ENCODE measurements around the gene DOCK3.

GRCh38 chr3:51141573-51141972 is 466.8 kb downstream of the DOCK3 start:
- TF ChIP-seq POLR2AphosphoS5 (IDR thresholded peaks at IDR 0.05; ENCODE audit: low read depth, low read length) (no peak), POLR2A (IDR thresholded peaks at IDR 0.05; ENCODE audit: low read depth, low read length) (no peak), TAF1 (IDR thresholded peaks at IDR 0.05; ENCODE audit: low read depth, low read length) (no peak), POU2F2 (IDR thresholded peaks at IDR 0.05; ENCODE audit: low read depth, low read length) (no peak), SPI1 (IDR thresholded peaks at IDR 0.05; ENCODE audit: low read depth, low read length) (no peak), PAX5 (IDR thresholded peaks at IDR 0.05; ENCODE audit: insufficient read depth, low read length, severe bottlenecking) (no peak)

Measured in GM12891 (cell line).